ENCODE data around the gene HYDIN.

- TF ChIP-seq, protein P1, sequence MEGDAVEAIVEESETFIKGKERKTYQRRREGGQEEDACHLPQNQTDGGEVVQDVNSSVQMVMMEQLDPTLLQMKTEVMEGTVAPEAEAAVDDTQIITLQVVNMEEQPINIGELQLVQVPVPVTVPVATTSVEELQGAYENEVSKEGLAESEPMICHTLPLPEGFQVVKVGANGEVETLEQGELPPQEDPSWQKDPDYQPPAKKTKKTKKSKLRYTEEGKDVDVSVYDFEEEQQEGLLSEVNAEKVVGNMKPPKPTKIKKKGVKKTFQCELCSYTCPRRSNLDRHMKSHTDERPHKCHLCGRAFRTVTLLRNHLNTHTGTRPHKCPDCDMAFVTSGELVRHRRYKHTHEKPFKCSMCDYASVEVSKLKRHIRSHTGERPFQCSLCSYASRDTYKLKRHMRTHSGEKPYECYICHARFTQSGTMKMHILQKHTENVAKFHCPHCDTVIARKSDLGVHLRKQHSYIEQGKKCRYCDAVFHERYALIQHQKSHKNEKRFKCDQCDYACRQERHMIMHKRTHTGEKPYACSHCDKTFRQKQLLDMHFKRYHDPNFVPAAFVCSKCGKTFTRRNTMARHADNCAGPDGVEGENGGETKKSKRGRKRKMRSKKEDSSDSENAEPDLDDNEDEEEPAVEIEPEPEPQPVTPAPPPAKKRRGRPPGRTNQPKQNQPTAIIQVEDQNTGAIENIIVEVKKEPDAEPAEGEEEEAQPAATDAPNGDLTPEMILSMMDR (IDR thresholded peaks at IDR 0.05; ENCODE audit: poor library complexity): no peak
- TF ChIP-seq EZH2 (IDR thresholded peaks at IDR 0.05; ENCODE audit: borderline replicate concordance): no peak
Measured at GRCh38 chr16:71229344-71229743, 1.2 kb downstream of the HYDIN start.
